Neural cell (in vitro differentiated cells): ENCODE results near the gene TBCK.

Source experiments
- CTCF ChIP-seq: fragments of 450-650 bp; IDR thresholded peaks from 2 replicates; pipeline ENCODE4 v1.5.1; 2014; ENCODE audit warnings: antibody characterized with exemption, mild to moderate bottlenecking, moderate library complexity; ENCODE audit not compliant: poor library complexity, severe bottlenecking
- EP300 ChIP-seq: fragments of 450-650 bp; conservative IDR thresholded peaks from 2 replicates; pipeline ENCODE4 v1.6.1; 2014; ENCODE audit warnings: antibody characterized with exemption, mild to moderate bottlenecking, moderate library complexity; ENCODE audit not compliant: poor library complexity, severe bottlenecking
- POLR2AphosphoS5 ChIP-seq: IDR thresholded peaks from 2 replicates; pipeline ENCODE4 v1.6.1; 2012
- REST ChIP-seq: IDR thresholded peaks from 2 replicates; pipeline ENCODE4 v1.6.1; 2012; ENCODE audit warnings: borderline replicate concordance

GRCh38 chr4:106287353-106287969, 28.5 kb downstream of the TBCK start:
- TF ChIP-seq REST = no peak
- TF ChIP-seq CTCF = no peak
- no peak for TF ChIP-seq EP300
- no peak for TF ChIP-seq POLR2AphosphoS5
